Measurements from ENCODE around the gene HES5.

HES5 gene

DNA sequence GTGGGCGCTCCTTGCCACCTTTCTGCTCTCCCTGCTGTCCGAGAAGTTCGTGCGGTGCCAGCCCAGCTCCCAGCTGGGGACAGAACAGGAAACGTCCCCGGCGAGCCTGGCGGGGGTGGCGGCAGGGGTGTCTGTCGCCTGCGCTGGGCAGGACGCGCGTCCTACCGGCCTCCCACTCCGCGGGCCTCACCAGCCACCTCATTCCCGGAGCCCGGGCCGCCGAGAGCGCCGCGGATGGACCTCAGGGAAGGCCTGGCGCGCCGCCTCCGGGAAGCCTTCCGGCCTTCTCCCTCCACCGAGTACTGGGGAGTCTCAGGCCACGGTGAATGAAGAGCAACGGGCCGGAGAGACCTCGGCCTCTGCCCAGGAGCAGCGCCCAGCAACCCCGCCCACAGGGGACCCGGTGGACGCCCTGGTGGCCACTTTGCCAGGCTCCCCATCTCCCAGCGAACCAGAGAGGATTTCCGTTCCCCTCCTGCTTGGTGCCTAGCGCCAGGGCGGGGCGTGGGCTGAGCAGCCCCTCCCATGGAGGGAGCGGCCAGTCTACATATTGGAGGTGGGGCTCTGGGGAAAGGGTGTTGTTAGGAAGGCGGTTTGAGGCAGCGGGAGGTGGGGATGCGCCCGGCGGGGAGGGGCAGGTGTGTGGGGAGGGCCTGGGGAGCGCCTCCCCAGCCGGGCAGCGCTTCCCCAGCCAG, 16.6 kb upstream of the HES5 start:
- DNase-seq (ENCODE audit: low spot score), result peak; percentile 75

DNA sequence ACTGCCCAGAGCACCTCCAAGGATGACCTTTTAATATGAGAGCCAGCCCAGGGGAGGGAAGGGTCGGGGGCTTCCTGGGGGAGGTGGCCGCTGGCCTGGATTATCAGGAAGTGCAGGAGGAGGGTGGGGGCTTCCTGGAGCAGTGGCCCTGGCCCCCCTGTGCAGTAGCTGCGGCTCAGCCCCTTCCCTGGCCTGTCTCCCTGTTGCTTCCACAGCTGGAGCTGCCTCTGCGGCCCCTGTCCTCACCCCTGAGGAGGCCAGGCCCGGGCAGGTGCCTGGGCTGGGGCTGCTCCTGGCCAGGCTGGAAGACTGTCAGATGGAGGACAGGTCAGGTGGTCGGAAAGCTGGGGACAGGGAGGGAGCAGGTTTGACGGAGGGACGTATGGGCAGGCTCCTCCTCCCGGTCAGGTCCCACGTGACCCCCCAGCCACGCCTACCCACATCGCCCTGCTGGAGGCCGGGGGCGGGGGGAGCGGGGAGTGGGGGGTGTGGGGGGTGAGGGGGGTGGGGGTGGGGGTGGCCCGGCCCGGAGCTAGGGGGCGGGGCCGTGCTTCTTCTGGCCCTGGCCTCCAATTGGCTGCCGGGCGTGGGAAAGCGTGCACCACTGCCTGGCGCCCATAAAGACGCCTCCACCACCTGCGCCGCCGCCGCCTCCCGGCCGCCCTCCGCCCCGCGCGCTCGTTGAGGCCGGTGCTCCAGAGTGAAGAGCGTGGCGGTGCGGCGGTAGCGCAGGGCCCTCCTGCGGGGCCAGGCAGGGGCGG, 15.9 kb upstream of the HES5 start:
- DNase-seq (ENCODE audit: low spot score), result peak; percentile 74

DNA sequence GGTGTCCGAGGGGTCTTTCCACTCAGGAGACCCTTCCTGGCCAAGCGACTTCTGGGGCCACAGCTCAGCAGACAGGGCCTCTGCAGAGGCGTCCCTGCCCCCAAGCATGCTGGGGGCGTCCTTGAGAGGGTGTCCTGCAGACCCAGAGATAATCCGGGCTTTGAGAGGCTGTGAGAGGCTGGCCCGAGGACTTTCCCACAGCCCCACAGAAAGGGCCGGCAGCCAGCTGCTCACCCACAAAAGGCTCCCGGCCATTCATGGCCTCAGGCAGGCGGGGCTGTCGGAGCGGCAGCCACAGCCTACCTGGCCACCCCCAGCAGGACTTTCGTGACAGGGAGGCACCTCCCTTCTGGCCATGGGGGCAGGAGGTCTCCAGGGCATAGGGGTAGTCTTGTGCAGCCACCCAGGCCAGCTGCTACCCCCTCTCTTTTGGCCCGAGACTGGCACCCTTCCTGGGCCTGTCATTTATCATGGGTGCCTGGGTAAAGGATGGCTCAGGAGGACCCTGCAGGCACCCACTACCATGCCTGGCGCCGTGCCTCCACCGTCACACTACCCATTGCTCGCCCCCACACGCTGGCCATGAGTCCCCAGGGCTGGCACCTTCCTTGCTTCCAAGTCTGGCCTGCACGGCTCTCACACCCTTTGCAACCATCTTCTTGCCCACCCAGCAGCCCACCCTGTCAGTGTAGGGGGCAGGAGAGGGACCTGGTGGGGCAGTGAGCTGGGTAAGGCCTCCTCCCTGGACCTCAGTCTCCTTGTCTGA, 15.0 kb upstream of the HES5 start:
- no peak for DNase-seq (ENCODE audit: low spot score)

DNA sequence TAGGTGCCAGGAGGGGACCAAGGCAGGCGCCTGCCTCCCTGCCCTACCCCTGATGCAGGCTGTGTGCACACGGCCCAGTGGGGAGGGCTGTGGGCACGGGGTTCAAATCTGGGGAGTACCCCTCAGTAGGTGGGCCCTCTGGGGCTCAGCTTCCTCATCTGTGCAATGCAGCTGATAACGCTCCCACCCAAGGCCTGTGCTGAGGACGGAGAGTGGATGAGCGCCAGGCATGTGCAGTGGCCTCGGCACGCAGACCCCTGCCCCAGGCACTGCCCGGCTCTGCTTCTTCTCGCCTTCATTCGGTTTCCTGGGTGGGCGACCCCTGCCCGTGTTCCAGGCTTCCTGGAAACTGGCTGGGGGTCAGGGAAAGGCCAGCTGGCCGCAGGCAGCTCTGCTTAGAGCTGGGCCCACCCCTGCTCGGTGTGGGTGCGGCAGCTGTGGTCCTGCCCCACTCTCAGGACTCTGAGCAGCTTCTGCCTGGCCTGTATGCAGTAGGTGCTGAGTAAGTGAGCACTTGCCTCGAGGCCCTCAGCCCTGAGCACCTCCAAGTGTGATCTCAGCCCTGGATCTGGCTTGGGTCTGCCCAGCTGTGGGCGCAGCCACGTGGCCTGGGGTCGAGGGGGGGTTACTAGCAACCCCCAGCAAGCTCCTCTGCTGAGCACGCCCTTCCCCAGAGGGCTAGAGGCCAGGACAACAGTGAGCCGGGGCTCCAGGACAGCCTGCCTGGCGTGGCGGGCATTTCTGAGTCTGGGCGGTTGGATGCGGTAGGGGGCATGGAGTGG, 14.2 kb upstream of the HES5 start:
- no peak for DNase-seq (ENCODE audit: low spot score)

DNA sequence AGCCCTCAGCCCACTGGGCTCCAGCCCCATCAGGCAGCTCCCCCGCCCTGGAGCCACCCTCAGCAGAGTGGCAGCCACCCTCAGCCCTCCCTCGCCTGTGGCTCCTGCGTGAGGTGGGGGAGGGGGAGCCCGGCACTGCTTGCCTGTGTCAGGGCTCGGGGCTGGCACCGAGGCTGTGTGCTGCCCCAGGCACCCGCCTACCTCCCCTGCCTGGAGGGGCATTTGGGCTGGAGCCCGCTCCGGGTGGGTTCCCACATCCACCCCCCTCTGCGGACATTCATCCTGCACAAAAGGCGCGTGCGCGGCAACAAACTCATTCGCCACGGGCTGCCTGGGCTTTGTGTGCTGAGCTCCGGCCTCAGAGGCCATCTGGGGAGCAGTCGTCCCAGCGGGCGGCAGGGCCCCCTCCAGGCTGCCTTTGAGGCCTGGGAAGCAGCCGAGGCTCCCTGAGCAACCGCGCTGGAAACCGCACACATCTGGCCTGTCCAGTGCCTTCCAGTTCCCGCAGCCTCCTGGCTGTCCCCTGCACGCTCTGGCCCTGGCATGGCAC, 13.6 kb upstream of the HES5 start:
- DNase-seq (ENCODE audit: low spot score), result no peak

DNA sequence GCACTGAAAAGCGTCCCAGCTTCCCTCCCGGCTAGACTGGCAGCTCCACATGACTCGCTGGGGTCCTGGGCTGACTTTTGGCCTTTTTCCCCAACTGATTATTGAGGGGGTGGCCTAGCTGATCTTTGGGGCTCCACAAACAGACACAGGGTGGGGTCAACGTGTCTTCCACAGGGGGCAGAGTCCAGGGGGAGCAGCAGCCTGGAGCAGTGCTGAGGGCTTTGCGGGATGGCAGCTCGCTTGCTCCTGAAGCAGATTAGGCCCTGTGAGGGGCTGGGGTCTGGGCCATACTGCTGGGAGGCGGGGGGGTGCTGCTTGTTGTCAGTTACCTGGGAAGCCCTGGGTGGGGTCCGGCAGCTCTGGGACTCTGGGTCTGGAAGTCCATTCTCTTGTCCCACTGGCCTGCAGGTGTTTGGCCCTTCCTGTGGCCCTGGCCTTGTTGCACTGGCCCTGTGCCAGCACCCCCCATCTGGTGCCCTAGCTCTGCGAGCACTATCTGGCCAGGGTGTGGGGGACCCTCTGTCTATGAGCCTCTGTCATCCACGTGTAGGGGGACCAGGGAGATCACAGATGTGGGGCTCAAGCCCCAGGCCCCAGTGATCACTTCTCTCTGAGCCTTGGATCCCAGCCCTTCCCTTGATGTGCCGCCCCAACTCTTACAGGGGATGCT, 12.3 kb upstream of the HES5 start:
- no peak for DNase-seq (ENCODE audit: low spot score)

DNA sequence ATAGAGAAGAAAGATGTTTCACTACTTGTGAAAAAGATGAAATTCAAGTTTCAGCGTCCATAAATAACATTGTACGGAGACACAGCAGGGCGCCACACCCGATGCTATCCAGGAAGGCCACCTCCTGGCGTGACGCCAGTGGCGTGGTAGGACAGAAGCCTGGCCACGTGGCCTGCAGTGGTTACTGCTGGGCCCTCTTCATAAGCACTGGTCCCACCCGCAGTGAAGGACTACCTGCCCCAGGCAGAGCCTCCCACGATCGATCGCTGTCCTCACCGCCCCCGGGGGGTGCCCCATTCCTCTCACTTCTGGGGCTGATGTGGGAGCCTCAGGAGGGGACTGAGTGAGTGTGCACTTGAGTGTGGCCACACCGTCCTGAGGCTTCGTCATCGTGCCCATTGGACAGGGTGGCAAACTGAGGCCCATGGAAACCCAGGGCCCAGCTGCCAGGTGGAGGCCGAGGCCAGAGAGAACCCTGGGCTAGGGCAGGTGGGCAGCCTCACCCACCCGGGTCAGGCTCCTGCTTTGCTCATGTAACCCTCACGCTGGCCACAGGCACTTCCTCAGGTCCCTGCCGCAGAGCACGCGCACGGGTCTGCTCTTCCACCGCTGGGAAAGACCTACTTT, 11.7 kb upstream of the HES5 start:
- no peak for DNase-seq (ENCODE audit: low spot score)

DNA sequence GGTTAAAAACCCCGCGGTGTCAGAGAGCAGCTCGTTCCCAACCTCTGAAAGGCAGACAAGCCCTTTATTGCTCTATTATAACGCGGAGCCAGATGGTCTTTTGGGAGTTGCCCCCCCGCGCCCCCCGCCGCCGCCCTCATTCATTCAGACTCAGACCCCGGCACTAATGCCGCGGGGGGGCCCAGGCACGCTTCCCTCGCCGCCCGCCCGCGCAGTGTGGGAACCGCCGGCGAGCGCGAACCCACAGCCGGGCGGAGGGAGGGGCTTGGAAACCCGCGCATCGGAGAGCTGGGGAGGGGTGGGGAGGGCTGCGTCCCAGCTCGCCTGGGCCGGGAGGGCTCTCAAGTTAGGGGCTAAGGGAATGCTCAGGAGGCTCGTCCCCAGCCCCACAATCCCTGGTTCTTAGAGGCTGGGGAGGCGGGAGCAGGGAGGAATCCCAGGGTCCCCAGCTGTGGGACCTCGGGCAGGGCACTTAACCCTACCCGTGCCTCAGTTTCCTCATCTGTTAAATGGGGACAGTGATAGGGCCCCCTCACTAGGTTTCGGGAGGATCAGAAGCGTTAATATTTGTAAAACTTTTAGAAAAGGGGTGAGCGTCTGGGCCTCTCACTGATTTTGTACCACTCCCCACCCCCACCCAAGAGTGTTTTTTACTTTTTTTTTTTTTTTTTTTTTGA, 10.9 kb upstream of the HES5 start:
- DNase-seq (ENCODE audit: low spot score), result no peak

DNA sequence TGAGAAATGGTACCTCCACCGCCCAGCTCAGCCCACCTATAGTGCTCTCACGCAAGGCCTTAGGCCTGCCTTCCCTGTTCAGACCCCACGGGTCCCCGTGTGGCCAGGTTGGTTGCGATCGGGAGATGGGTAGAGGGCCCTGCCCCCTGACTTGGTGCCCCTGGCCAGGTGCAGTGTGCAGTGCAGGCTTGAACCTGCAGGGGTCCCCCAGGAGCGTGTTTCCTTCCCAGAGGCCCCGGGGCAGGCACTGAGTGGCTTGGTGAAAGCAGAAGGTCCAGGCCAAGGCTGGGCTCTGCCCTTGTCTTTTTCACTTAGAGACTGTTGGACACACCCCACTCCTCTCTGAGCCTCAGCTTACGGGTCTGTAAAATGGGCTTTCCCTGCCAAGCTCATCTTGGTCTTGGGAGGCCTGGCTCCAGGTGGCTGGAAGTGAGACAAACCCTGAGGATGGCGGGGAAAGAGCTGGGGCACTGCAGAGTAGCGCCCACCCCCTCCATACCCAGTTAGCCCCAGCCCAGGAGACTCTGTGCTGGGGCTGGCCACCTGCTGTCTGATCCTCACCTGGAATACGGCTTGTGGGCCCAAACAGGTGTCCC, 9.3 kb upstream of the HES5 start:
- no peak for DNase-seq (ENCODE audit: low spot score)

DNA sequence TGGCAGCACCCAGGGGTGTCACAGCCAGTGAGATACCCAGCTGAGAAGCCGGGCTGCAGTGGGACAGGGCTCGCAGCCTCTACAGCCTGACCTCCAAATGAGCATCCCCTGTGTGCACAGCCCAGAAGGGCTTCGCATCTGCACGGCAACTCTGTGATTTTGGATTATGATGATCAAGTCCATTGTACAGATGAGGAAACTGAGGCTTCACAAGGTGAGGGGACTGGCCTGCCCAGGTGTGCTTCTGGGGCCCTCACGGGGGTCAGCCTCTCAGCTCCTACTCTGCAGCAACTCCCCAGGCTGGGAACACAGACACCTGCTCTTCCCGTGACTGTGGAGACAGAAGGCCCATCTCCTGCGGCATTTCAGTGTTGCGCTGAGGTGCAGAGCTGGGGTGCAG, 8.8 kb upstream of the HES5 start:
- DNase-seq (ENCODE audit: low spot score), result no peak

DNA sequence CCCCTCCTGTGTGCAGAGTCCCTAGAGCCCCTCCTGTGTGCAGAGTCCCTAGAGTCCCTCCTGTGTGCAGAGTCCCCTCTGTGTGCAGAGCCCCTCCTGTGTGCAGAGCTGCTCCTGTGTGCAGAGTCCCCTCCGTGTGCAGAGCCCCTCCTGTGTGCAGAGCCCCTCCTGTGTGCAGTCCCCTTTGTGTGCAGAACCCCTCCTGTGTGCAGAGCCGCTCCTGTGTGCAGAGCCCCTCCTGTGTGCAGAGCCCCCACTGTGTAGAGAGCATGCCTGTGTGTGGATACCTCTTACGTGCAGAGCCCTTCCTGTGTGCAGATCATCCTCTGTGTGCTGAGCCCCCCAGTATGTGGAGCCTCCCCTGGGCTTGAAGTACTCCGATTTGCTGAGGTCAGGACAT, 8.3 kb upstream of the HES5 start:
- DNase-seq (ENCODE audit: low spot score), result no peak

DNA sequence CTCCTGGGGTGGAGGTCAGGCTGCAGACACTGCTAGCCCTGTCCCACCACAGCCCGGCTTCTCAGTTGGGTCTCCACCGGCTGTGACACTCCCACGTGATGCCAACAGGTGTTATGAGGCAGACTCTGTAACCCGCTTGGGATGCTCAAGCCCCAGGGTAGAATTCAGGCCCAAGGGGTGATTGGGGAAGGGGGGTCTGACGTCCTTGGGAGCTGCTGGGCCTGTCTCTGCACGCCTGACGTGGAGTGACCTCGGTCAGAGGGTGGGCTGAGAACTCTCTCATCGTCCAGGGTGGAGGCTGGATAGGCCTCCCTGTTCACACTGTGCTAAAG, 7.7 kb upstream of the HES5 start:
- DNase-seq (ENCODE audit: low spot score), result no peak

DNA sequence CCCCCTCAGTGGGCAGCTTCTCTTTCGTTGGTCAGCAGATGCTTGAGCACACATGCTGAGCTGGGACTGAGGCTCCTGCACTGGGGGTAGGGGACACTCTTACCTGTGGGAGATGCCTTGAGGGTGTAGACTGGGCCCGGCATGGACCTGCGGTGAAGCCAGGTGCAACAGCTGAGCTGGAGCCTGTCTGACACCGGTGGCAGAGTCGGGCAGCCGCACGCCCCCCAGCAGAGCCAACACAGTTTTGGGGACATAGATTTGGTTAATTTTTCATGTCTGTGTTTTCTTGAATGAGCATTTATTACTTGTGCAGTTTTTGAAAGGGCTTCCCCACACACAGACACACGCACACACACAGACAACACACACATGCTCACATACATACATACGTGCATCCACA, 5.9 kb upstream of the HES5 start:
- no peak for DNase-seq (ENCODE audit: low spot score)

DNA sequence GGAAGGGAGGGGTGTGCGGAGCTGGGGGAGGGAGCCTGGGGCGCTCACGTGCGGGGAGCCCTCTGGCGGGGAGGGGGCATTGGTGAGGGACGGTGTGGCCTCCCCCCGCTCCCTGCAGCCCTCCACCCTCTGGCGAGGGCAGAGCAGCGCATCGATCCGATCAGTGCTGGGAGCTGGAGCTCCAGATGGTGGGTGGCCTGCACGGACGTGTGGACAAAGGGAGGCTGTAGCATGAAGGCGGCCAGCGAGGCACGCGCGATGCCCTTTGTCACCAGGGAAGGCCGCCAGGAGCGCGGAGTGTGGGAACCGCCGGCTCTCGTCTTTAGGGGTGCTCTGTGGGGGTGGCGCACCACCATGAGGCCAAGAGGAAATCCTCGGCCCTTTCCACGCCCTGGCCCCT, 5.4 kb upstream of the HES5 start:
- DNase-seq (ENCODE audit: low spot score), result no peak

DNA sequence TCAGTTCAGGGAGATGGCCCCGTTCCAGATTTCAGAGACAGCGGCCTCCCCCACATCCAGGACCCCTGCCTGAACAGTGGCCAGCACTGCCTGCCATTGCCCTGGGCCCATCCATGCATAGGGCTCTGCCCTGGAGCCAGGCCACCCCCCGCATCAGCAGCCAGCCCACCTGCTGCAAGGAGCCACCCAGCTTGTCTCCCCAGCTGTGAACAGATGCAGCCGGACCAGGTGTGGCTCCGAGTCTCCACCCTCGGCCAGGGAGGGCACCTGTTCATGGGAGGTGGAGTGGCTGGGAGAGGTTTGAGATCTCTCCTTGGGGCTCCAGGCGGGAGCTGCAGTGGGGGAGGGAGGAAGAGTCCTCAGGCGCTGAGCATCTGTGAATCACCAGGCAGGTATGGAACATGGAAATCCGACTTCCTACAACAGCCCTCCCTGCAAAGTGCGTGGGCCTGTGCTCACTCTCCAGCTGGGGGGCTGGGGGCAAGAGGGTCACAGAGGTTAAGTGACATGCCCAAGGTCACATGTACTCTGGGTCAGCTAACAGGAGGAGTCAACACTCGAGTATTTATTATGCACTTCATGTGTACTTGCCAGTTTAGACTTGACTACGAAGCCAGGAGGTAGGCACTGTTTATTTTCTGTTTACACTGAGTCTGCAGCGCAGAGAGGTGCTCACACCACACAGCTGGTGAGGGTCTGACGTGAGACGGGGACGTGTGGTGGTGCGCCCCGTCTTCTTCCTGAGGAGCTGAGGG, 4.8 kb upstream of the HES5 start:
- no peak for DNase-seq (ENCODE audit: low spot score)

DNA sequence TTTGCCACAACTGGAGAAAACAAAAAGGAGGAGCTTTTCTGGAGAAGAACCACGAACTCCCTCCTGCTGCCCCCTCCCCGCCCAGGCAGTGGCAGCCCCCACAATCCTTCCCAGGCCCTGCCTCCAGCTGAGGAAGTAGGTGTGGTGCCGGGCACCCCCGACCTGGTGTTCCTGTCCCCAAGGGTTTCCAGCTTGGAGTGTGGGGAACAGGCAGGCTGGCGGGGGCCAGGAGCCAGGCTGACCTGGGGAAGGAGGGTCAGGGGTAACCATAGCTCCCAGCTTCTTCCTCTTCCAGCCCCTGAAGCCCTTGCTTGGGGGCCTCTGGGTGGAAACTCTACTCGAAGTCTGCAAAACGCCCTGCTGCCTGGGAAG, 4.2 kb upstream of the HES5 start:
- no peak for DNase-seq (ENCODE audit: low spot score)

DNA sequence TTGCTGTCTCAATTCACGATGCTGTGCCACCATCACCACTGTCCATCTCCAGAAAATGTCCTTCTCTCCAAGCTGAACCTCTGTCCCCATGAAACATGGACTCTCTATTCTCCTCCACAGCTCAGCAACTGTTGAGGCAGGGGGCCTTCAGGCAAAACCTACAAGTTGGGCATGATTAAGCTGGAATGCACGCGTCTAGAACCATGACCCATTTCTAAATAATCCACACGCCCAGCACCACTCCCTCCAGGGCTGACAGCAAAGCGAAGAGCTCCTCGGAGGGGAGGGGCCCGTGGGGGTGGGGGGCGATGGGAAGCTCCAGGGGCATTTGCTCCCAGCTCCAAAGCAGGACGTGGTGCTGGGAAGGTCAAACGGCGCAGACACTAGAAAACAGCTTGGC, 3.3 kb upstream of the HES5 start:
- no peak for DNase-seq (ENCODE audit: low spot score)

DNA sequence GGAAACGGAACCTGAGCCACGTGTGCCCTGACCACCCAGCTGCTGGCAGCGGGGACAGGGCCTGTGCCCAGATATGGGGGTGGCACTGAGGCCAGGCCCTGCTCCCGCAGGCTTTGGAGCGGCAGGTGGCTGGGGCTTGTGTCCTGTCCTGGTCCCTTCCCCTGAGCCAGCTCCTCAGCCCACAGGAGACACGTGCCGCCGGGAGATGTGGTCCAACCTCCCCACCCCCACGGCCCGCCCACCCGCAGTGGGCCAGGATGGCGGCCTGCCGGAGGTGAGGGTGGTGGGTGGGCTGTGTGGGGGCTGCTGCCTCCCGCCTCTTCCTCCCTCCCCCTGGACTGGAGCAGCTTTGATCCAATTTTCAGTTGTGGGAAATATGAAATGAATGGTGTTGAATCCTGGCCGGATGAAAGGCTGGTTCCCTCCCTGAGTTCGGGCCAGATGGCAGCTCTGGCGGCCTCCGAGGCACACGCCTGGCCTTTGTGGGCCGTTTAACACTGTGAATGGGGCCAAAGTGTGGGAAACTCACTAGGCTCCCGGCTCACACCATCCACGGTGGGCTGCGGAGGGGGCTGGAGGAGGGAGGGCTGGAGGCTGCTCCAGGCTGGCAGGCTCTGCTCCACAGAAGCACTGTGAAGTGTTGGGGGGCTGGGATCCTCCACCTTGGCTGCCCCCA, 2.6 kb upstream of the HES5 start:
- DNase-seq (ENCODE audit: low spot score), result no peak

Data from kidney capillary endothelial cell (primary cell).